NCI-H526 treated with DMSO at 0.1 percent for 48 hours (cell line): Measurements from ENCODE around the gene PPP1R13B.

Source experiments
- DNase-seq: peaks from one replicate; lab custom pipeline; 2025; lab: John Stamatoyannopoulos, UW

PPP1R13B gene

DNA sequence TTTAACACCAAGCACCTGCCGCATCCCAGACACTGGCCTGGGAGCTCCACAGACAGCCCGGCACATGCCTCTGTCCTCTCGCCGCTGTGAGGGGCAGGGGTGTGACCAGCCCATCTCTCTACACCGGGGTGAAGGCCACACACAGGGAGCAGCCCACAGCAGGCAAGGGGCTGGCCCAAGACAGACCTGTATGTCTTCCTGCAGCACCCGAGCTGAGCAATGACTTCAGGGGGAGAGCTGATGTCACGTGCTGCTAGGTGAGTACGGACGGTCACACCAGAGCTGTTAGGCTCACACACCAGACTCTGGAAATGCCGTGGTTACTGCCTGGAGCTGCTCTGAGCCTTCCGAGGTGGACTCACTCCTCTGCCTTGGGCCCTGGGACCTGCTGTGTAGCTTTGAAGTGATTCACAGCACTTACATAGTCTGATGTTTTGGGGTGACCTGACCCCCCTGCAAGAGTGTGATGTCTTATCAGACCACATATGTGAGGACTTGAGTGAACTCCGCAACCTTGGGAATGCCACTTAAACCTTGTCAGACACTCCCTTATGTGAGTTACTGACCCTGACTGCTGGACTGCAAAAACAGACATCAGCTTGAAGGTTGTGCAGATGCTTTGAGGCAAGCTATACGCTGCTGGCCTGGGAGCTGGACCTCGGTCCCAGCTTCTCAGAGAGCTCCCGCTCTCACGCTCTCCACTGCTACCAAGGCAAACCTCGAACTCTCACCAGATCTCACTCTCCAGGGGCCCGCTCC is 133.9 kb downstream of the PPP1R13B start:
- DNase-seq, result no peak

GRCh38 chr14:103712633-103713247 is 134.6 kb downstream of the PPP1R13B start:
- DNase-seq, result no peak

DNA sequence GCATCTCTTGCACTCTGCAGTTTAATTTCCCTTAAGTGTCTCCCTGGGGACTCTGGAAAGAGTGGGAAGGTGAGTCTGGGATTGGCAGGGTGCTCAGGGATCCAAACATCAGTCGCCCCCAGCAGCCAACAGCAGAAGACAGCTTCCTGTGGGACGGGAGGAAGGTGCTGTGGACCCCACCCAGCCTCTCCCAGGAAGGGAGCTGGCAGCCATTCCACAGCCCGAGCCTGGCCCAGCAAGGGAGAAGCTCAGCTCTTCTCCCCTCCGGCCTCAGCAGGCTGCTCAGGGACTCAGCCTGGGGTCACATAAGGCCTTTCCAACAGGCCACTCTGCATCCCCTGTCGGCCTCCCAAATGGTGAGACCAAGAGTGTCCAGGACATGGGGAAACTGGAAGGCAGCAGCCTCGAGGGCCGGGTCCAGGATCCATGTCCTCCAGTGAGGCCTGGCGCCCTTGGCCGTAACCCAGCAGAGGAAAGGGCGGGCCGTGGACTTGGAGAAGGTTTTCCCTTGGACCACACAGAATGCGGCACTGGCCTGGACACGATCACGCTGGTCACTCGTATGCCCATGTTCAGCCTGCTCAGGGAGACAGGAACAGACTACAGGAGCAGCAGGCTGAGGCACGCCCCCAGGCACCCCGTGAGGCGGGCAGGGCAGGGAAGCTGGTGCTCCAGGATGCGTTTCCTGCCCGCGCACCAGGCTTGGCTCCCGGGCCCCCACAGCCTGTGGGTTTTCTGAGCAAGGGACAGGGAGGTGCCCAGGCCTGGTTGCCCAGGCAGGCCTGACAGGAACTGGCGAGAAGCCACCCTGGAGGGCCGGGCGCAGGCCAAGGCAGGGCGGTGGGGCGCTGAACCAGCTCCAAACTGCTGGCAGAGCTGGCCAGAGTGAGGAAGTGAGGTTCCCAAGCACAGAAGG is 135.6 kb downstream of the PPP1R13B start:
- no peak for DNase-seq

DNA sequence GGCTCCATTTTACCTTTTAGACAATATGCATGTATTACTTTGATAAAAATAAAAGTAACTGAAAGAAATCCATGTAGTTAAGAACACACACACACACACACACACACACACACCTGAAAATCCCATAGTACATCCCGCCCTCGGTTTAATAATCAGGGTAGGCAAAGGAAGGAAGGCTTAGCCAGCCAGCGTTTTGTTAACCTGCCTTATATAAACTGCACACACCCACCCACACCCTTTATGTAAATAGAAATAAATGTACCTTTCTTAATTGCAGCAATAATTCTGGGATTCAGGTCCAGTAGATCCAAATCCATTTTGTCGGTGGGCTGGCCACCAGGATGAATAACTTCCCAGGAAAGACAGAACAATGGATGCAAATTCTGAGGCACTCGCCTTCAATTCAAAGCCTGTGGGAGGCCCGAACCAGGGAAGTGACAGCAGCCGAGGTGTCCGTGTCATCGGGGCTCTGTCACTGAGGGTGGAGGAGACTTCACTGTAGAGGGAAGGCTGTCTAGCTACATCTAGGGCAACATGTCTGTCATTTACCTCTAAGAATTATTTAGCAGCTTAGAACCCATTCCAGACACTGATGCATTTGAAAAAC is 136.5 kb downstream of the PPP1R13B start:
- peak; percentile 11 for DNase-seq

DNA sequence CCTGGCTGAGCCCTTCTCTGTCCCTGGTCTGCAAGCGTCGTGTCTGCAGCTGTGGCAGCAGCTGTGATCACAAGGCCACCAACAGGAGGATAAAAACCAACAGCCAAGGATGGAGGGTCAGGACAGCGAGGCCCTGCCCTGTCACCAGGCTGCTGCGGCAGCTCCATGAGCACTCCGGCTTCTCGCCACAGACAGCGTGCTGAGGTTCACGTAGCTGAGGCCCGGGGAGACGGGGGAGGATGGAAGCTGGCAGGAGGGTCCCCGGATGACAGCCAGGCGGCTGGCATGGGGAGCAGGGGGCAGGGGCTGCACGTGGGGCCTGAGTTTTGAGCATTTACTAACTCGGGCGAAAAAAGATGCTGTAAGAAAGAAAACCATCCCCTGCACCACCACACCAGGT is 137.6 kb downstream of the PPP1R13B start:
- DNase-seq, result no peak

GRCh38 chr14:103708750-103709187 is 138.6 kb downstream of the PPP1R13B start:
- DNase-seq, result no peak

DNA sequence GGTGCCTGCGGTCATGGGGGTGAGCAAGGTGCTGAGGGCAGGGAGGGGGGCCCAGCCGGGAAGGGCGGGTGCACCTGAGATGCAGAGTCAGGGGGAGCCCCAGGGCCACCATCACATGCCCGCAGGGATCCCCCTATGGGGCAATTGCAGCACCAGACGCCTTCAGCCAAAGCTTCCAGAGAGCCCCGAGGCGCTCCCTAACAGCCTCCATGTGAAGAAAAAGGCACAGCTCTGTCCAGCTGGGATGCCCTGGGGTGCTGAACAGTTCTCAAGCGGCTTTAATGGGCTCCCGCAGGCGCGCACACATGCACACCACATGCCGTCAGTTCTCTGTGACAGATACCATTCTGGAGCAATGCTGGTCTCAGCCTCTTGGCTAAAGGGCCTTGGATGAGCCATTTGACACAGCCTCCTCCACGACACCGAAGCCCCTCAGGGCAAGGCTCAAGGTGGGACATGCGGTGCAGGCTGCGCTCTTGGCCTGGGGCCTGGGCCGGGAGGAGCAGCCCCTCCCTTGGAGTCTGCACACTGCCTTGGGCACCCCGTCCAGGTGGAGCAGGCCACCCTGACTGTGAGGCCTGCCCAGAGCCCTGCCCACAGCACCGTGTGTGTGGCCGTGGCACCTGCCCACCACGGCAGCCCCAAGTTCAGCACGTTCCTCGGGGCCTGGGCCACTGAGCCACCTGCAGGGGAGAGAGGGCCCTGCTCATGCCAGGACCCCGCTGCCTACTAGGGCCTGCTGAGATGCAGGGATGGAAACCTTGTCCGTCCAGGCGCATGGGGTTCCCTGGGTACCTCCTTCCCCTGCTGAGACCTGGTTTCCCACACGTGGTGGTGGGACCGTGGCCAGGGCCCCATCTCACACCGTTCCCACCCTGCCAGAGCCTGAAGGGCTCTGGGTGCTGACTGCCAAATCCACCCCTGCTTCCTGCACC is 139.8 kb downstream of the PPP1R13B start:
- no peak for DNase-seq

GRCh38 chr14:103706551-103707328 is 140.6 kb downstream of the PPP1R13B start:
- DNase-seq, result no peak

DNA sequence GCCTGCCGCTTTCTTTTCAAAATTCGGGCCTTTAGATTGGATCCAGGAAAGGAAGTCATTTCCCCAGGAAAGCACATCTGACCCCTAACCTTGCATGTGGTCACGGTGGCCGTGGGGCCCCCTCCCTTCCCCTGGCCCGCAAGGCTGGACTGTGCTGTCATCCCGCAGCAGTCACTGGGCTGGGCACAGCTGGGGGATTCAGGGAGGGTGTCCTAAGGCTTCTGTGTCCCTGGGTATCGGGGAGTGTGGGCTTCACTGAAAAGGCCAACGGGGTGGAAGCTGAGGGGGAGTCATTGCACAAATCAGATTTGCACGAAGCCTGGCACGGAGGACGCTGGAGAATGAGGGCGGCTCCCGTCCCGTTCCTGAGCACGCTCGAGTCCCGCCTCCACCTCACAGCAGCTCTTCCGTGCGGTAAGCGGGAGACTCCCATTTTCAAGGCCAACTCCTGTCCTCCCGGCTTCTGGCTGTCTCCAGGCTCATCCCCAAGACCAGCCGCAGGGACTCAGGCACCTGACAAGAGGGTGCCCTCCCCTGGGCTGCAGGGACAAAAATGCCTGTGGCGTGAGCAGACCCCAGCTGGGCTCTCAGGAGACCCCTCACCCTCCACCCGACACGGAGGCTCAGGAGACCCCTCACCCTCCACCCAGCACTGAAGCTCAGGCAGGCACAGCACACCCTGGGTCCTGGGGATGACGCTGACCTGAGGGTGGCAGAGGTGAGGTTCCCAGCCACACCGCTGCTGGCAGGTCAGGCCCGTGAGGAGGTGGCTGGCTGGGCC is 141.7 kb downstream of the PPP1R13B start:
- DNase-seq, result no peak

DNA sequence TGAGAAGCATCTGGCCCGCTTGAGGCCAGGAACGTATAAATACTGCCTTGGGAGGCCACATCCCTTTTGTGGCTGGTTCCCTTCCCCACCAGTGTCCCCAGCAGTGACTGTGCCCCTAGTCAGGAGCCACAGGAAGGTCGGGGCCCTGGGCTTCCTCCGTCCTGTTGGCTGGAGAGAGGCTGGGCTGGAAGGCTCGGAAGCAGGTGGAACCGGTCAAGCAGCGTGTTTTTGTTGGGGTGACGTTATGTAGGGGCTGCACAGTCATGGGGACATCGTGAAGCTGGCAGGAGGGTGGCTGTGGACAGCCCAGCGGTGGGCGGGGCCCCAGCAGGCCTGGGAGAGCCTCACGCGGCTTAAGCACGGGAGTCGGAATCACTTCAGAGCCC is 142.3 kb downstream of the PPP1R13B start:
- DNase-seq, result no peak

DNA sequence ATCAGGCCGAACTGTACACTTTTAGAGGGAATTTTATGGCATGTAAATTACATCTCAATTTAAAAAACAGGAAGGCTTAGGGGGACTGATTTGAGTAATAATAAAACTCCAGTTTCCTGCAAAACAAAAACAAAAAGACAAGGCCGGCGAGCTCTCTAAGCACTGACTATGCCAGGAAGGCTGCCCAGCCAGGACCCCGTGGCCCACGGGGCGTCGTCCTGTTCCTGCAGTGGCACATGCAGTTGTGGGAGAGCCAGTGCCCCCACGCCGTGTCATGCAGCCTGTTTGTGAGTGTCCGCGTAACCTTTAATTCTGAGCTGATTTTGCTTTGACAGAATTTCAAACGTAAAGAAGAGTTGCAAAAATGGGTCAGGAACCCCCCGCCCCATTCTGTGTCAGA is 142.7 kb downstream of the PPP1R13B start:
- DNase-seq, result no peak

DNA sequence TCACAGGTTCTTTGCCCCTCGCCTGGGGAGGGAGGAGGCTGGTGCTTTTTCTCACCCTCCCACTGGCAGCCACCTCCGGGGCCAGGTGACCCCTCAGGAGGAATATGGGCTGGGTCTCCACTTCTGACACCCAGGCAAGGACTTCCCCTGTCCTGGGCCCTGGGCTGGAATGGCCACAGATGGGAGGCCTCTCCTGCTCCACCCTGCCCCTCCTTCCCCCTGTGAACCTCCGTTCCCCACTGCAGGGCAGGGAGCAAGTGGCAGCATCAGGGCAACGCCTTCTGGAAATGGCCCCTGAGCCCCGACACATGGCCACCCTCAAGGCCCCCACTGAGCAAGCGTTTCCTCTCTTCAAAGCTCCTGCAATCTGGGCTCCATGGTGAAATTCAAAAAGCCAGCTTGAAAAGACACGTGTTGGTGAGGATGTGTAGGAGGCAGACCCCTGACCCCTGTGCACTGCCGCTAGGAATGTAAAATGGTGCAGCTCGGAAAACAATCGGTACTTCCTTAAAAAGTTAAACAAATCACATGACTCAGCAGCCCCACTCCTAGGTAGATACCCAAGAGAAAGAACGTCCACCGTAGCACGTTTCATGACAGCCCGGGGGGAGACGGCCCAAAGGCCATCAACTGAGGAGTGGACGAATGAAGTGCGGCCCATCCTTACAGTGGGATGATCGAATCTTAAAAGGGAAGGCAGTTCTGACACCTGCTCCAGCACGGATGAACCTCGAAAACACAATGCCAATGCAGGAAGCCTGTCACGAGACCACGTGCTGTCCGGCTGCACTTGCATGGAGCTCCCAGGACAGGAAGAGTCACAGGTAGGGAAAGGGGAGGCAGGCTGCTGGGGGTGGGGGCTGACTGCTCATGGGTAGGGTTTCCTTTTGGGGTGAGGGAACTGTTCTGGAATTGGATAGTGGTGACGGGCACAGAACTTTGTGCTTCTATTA is 143.7 kb downstream of the PPP1R13B start:
- no peak for DNase-seq

GRCh38 chr14:103702497-103703432 is 144.6 kb downstream of the PPP1R13B start:
- DNase-seq, result no peak

DNA sequence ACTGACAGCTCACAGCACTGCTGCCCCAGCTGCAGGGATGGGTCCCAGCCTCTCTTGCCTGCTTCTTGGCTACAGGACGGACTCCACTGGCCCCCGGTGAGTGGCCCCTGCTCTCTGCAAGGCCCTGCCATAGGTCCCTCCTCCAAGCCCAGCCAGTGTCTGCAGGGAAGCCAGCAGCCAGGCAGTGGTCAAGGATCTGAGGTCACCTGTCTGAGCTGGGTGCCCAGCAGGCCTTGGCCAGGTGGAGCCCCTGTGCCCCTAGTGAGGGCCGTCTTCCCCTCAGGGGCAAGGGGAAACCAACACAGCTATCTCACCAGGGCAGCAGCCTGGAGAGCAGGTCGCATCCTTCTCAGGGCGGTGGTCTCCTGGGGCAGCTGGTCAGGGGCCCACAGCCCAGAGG is 145.3 kb downstream of the PPP1R13B start:
- no peak for DNase-seq

GRCh38 chr14:103700753-103701490 is 146.5 kb downstream of the PPP1R13B start:
- no peak for DNase-seq
